Naive thymus-derived CD4-positive, alpha-beta T cell (primary cell): ENCODE measurements around the gene DENND4C. TPM values are rescaled to one million over a fixed set of nuclear protein-coding genes. Genes with fewer than 3 reads are reported as not detected.
"Not testable (repeated sequence)": the region's sequence is repeated elsewhere in the genome, so short reads cannot be mapped to it uniquely, and the experiment has no call there.

ENCODE experiments used
- ATAC-seq: fragments of 150-1000 bp; cut with Tn5 transposase; 2 replicates; pipeline ENCODE4 v1.10.0; 2021; ENCODE audit warnings: mild to moderate bottlenecking, moderate library complexity
- CTCF ChIA-PET: fragments of 350-600 bp; sonication (Branson Sonifier 250); formaldehyde crosslinking; loops from one replicate; lab custom pipeline; 2021; ENCODE audit warnings: antibody characterized with exemption; lab: Charles Lee
- POLR2A ChIA-PET: fragments of 350-600 bp; sonication (Branson Sonifier 250); formaldehyde crosslinking; loops from one replicate; lab custom pipeline; 2021; ENCODE audit warnings: antibody characterized with exemption, inconsistent platforms; lab: Charles Lee
- DNase-seq, 9 donors: peaks; one replicate each; pipeline versions ENCODE4 v3.0.0 to v3.0.0-alpha.2; 2020 to 2022; ENCODE audit warnings: mixed read lengths in 1 of 9
- H3K27ac ChIP-seq: one replicate; pipeline ENCODE4 v1.7.0; 2013; ENCODE audit warnings: mild to moderate bottlenecking, low read depth, low read length, moderate library complexity
- H3K27me3 ChIP-seq, 2 donors: one replicate each; pipeline ENCODE4 v1.7.0; 2013; ENCODE audit warnings: low read length in 2 of 2, mild to moderate bottlenecking in 2 of 2, moderate library complexity in 2 of 2; ENCODE audit not compliant: control insufficient read depth in 2 of 2, insufficient read depth in 2 of 2
- H3K36me3 ChIP-seq, 3 experiments: 1 replicate in 2 of 3; 2 replicates in 1 of 3; pipeline ENCODE4 v1.7.0; 2013; ENCODE audit warnings: low read length in 3 of 3, mild to moderate bottlenecking in 3 of 3, moderate library complexity in 1 of 3; ENCODE audit not compliant: insufficient read depth in 3 of 3, control insufficient read depth in 2 of 3
- H3K4me1 ChIP-seq, 2 donors: one replicate each; pipeline ENCODE4 v1.7.0; 2013; ENCODE audit warnings: low read length in 2 of 2, mild to moderate bottlenecking in 2 of 2, moderate library complexity in 1 of 2; ENCODE audit not compliant: control insufficient read depth in 2 of 2, insufficient read depth in 2 of 2
- H3K4me3 ChIP-seq: 2 replicates; pipeline ENCODE4 v1.7.0; 2013; ENCODE audit warnings: mild to moderate bottlenecking, low read length
- H3K9me3 ChIP-seq, 3 experiments: 1 replicate in 2 of 3; 2 replicates in 1 of 3; pipeline ENCODE4 v1.7.0; 2013; ENCODE audit warnings: low read length in 3 of 3; ENCODE audit not compliant: control insufficient read depth in 2 of 3
- H3K27ac Mint-ChIP-seq, 9 donors: one replicate each; pipeline ENCODE4 v1.8.0; 2020 to 2022; ENCODE audit warnings: mixed read lengths in 9 of 9, mild to moderate bottlenecking in 8 of 9, moderate library complexity in 5 of 9, inconsistent platforms in 2 of 9
- H3K27me3 Mint-ChIP-seq, 5 donors: one replicate each; pipeline ENCODE4 v1.8.0; 2021 to 2022; ENCODE audit warnings: mixed read lengths in 5 of 5, mild to moderate bottlenecking in 1 of 5
- H3K36me3 Mint-ChIP-seq, 5 donors: one replicate each; pipeline ENCODE4 v1.8.0; 2020 to 2022; ENCODE audit warnings: mixed read lengths in 5 of 5, mild to moderate bottlenecking in 3 of 5, inconsistent platforms in 1 of 5
- H3K4me1 Mint-ChIP-seq, 7 donors: one replicate each; pipeline ENCODE4 v1.8.0; 2020 to 2022; ENCODE audit warnings: mixed read lengths in 7 of 7, mild to moderate bottlenecking in 3 of 7, inconsistent platforms in 1 of 7
- H3K4me3 Mint-ChIP-seq, 10 donors: one replicate each; pipeline ENCODE4 v1.8.0; 2020 to 2022; ENCODE audit warnings: mild to moderate bottlenecking in 10 of 10, mixed read lengths in 10 of 10, moderate library complexity in 6 of 10, inconsistent platforms in 2 of 10
- H3K9me3 Mint-ChIP-seq, 11 donors: one replicate each; pipeline ENCODE4 v1.8.0; 2020 to 2022; ENCODE audit warnings: mixed read lengths in 11 of 11, mild to moderate bottlenecking in 4 of 11, inconsistent platforms in 1 of 11, moderate library complexity in 1 of 11
- intact Hi-C, 2 donors: fragments of 100-400 bp; cut with micrococcal nuclease; formaldehyde crosslinking; loops; one replicate each; pipeline ENCODE4 v1.15.1; 2023
- polyA plus RNA-seq, 2 donors: library from polyadenylated mRNA; unstranded; fragments of 300-500 nt; fragmentation: Illumina TruSeq; gene quantifications; one replicate each; pipeline ENCODE4 v1.2.3, GENCODE V29; 2021
- total RNA-seq, 6 experiments: library from RNA in 5 of 6; stranded (reverse) in 5 of 6; gene quantifications; 1 replicate in 5 of 6; 2 replicates in 1 of 6; pipeline ENCODE4 v1.2.3 and lab custom pipeline; 2021 to 2026

DENND4C gene
- total and polyA plus RNA-seq, 7 experiments from 2014 or later: 34.7 to 77.5 (median 46.9) TPM

DNA sequence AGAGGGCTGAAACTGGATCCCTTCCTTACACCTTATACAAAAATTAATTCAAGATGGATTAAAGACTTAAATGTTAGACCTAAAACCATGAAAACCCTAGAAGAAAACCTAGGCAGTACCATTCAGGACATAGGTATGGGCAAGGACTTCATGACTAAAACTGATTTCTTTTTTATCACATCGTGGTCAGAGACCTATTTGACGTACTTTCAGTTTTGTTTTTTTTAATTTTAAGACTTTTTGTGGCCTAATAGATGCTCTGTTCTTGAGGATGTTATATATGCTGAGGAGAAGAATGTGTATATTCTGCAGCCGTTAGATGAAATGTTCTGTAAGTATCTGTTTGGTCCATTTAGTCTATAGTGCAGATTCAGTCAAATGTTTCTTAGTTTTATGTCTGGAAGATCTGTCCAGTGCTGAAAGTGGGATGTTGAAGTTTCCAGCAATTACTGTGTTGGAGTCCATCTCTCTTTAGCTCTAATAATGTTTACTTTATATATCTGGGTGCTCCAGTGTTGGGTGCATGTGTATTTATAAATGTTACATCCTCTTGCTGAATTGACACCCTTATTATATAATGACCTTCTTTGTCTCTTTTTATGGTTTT lies 36.4 kb downstream of the DENND4C start:
- POLR2A ChIA-PET, CTCF ChIA-PET, ATAC-seq, H3K9me3 ChIP-seq, H3K27me3 Mint-ChIP-seq, H3K4me1 ChIP-seq, H3K9me3 Mint-ChIP-seq, DNase-seq, H3K27ac ChIP-seq, H3K4me3 ChIP-seq, H3K27me3 ChIP-seq, H3K36me3 ChIP-seq: not testable (repeated sequence)
- peaks cover 0 to 56% (median 45%) of the 10 kb centered on the region in 5 donors for H3K36me3 Mint-ChIP-seq
- intact Hi-C loops: loop anchor here in 1 of 2 donors (5.0 kb wide), 1 partner anchor 35 kb away; the partner anchor contains the start of gene DENND4C
- peak overlapping the region in 3 of 10 donors; percentile 4 to 22 (median 15) for H3K4me3 Mint-ChIP-seq
- peak overlapping the region in 1 of 9 donors; percentile 28 for H3K27ac Mint-ChIP-seq
- peaks cover 24 to 68% (median 64%) of the 10 kb centered on the region in 7 donors for H3K4me1 Mint-ChIP-seq

DNA sequence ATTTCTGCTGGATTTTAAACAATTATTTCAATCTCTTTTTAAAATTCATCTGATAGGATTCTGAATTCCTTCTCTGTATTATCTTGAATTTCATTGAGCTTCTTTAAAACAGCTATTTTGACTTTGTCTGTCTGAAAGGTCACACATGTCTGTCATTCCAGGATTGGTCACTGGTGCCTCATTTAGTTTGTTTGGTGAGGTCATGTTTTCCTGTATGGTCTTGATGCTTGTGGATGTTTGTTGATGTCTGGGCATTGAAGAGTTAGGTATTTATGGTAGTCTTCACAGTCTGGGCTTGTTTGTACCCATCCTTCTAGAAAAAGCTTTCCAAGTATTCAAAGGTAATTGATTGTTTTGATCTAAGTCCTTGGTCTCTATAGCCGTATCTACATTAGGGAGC lies 39.1 kb downstream of the DENND4C start:
- no peak overlapping the region for H3K27ac Mint-ChIP-seq
- ChIA-PET CTCF (interaction anchor here (0.6 to 1.1 kb wide), 2 partner anchors 14 to 183 kb away, joined by 3 read pairs; no protein-coding TSS in a partner anchor), POLR2A (no interaction called here)
- DNase-seq: no peak
- H3K9me3 ChIP-seq: no peaks in the 10 kb centered on the region
- H3K27me3 Mint-ChIP-seq: no peaks in the 10 kb centered on the region
- no peaks in the 10 kb centered on the region for H3K36me3 ChIP-seq
- no peaks in the 10 kb centered on the region for H3K27me3 ChIP-seq
- H3K36me3 Mint-ChIP-seq: peaks cover 0 to 57% (median 52%) of the 10 kb centered on the region in 5 donors
- no peak overlapping the region for H3K4me3 ChIP-seq
- H3K9me3 Mint-ChIP-seq: peaks cover 0 to 7% (median 3%) of the 10 kb centered on the region in 11 donors
- H3K4me1 ChIP-seq: no peaks in the 10 kb centered on the region
- intact Hi-C loops: loop anchor here in 1 of 2 donors (5.0 kb wide), 1 partner anchor 37 kb away; the partner anchor contains the start of gene DENND4C
- ATAC-seq: no peak
- peaks cover 30 to 64% (median 59%) of the 10 kb centered on the region in 7 donors for H3K4me1 Mint-ChIP-seq
- no peak overlapping the region for H3K4me3 Mint-ChIP-seq
- no peak overlapping the region for H3K27ac ChIP-seq

DNA sequence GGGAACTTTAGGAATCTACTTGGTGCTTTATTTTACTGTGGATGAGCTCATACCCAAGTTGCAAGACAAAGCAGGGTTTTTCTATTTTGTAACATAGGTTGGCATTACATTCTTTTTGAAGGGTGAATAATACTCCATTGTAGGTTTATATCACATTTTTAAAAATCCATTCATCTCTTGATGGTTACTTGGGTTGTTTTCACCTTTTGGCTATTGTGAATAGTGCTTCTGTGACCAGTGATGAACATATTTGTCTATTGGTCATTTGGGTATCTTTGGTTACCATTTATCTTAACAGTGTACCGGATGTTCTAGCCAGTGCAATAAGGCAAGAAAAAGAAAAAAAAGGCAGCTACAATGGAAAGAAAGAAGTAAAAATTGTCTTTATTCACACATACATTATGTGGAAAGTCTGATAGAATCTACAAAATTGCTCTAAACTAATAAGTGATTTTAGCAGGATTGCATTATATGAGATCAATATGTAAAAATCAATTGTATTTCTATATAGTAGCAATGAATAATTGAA lies 40.0 kb downstream of the DENND4C start:
- CTCF ChIA-PET: interaction anchor here (1.1 kb wide), 1 partner anchor 13 kb away, joined by 3 read pairs; no protein-coding TSS in a partner anchor

DNA sequence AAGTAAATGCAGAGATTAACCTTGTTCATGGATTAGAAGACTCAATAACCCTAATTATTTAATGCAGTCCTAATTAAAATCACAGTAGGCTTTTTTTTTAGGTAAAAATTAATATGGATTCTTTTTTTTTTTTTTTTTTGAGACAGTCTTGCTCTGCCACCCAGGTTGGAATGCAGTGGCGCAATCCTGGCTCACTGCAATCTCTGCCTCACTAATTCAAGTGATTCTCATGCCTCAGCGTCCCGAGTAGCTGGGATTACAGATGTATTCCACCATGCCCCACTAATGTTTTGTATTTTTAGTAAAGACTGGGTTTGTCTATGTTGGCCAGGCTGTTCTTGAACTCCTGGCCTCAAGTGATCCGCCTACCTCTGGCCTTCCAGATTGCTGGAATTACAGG lies 40.6 kb downstream of the DENND4C start:
- CTCF ChIA-PET: interaction anchor here (0.7 kb wide), 1 partner anchor 11 kb away, joined by 3 read pairs; no protein-coding TSS in a partner anchor

More for the DNA sequence above, 40.0 kb downstream of the DENND4C start:
- DNase-seq (no peak), ATAC-seq (no peak)
- Mint-ChIP-seq H3K27me3 (no peaks in the 10 kb centered on the region), H3K4me3 (no peak overlapping the region), H3K36me3 (peaks cover 0 to 55% (median 49%) of the 10 kb centered on the region in 5 donors), H3K4me1 (peaks cover 29 to 64% (median 56%) of the 10 kb centered on the region in 7 donors), H3K9me3 (peaks cover 0 to 7% (median 3%) of the 10 kb centered on the region in 11 donors), H3K27ac (no peak overlapping the region)
- POLR2A ChIA-PET: no interaction called here
- Histone ChIP-seq H3K27ac (no peak overlapping the region), H3K36me3 (no peaks in the 10 kb centered on the region), H3K4me1 (no peaks in the 10 kb centered on the region), H3K27me3 (no peaks in the 10 kb centered on the region), H3K9me3 (no peaks in the 10 kb centered on the region), H3K4me3 (no peak overlapping the region)
- intact Hi-C loops: no loop called here

DNA sequence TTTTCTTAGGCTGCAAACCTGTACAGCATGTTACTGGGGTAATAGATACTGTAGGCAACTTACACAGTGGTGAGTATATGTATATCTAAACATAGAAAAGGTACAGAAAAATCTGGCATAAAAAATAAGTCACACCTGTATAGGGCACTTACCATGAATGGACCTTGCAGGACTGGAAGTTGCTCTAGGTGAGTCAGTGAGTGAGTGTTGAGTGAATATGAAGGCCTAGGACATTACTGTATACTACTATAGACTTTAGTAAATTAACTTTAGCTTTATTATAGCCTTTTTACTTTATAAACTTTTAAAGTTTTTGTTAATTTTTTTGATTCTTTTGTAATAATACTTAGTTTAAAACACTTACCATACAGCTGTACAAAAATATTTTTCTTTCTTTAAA lies 51.3 kb downstream of the DENND4C start:
- H3K4me1 Mint-ChIP-seq: peaks cover 8 to 51% (median 37%) of the 10 kb centered on the region in 7 donors
- DNase-seq: no peak
- intact Hi-C loops: no loop called here
- POLR2A ChIA-PET: no interaction called here
- Histone ChIP-seq H3K4me3 (no peak overlapping the region), H3K36me3 (no peaks in the 10 kb centered on the region), H3K27ac (no peak overlapping the region), H3K27me3 (no peaks in the 10 kb centered on the region), H3K4me1 (peaks cover 0 to under 1% of the 10 kb centered on the region in 2 donors), H3K9me3 (no peaks in the 10 kb centered on the region)
- no peaks in the 10 kb centered on the region for H3K27me3 Mint-ChIP-seq
- no peaks in the 10 kb centered on the region for H3K9me3 Mint-ChIP-seq
- H3K27ac Mint-ChIP-seq: no peak overlapping the region
- H3K36me3 Mint-ChIP-seq: peaks cover 0 to 17% (median 2%) of the 10 kb centered on the region in 5 donors
- peak overlapping the region in 1 of 10 donors; percentile 12 for H3K4me3 Mint-ChIP-seq
- no peak for ATAC-seq
- CTCF ChIA-PET: interaction anchor here (0.6 to 1.1 kb wide), 2 partner anchors 11 to 183 kb away, joined by 3 to 4 read pairs; no protein-coding TSS in a partner anchor

More for the DNA sequence above, 40.6 kb downstream of the DENND4C start:
- intact Hi-C loops: no loop called here
- POLR2A ChIA-PET: interaction anchor here (0.6 kb wide), 1 partner anchor 153 kb away, joined by 3 read pairs; no protein-coding TSS in a partner anchor
- Mint-ChIP-seq H3K4me3 (no peak overlapping the region), H3K36me3 (peaks cover 0 to 59% (median 49%) of the 10 kb centered on the region in 5 donors), H3K27ac (no peak overlapping the region), H3K4me1 (peaks cover 29 to 68% (median 60%) of the 10 kb centered on the region in 7 donors), H3K27me3 (no peaks in the 10 kb centered on the region), H3K9me3 (peaks cover 0 to 7% (median 3%) of the 10 kb centered on the region in 11 donors)
- ATAC-seq (no peak), DNase-seq (no peak)
- Histone ChIP-seq H3K9me3 (no peaks in the 10 kb centered on the region), H3K27me3 (no peaks in the 10 kb centered on the region), H3K4me1 (no peaks in the 10 kb centered on the region), H3K36me3 (peaks cover 0 to 2% (median 1%) of the 10 kb centered on the region in 3 experiments), H3K27ac (no peak overlapping the region), H3K4me3 (no peak overlapping the region)

DNA sequence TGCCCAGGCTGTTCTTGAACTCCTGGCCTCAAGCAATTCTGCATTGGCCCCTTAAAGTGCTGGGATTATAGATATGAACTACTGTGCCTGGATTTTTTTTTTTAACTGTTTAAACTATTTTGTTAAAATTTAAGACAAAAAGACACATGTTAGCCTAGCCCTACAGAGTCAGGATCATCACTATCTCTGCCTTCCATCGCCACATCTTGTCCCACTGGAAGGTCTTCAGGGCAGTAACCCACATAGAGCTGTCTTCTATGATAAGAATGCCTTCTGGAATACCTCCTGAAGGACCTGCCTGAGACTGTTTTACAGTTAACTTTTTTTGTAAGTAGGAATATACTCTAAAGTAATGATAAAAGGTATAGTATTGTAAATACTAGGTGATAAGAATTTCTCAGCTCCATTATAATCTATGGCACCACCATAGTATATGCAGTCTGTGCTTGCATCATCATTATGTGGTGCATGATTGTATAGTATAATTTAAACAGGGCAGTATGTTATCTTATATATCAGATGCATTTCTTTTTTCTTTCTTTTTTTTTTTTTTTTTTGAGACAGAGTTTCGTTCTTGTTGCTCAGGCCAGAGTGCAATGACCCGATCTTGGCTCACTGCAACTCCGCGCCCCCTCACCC lies 52.7 kb downstream of the DENND4C start:
- no peak overlapping the region for H3K4me3 ChIP-seq
- no peak overlapping the region for H3K4me3 Mint-ChIP-seq
- H3K36me3 Mint-ChIP-seq: peaks cover 0 to 20% (median 0%) of the 10 kb centered on the region in 5 donors
- ATAC-seq (no peak), DNase-seq (no peak)
- ChIA-PET CTCF (interaction anchor here (0.6 to 1.2 kb wide), 3 partner anchors 13 to 182 kb away, joined by 3 to 4 read pairs (median 3); no protein-coding TSS in a partner anchor), POLR2A (no interaction called here)
- no peaks in the 10 kb centered on the region for H3K4me1 ChIP-seq
- H3K27ac ChIP-seq: no peak overlapping the region
- H3K9me3 ChIP-seq: no peaks in the 10 kb centered on the region
- intact Hi-C loops: no loop called here
- H3K27me3 ChIP-seq: no peaks in the 10 kb centered on the region
- H3K27me3 Mint-ChIP-seq: no peaks in the 10 kb centered on the region
- H3K27ac Mint-ChIP-seq: peak overlapping the region in 1 of 9 donors; percentile 55
- H3K4me1 Mint-ChIP-seq: peaks cover 8 to 45% (median 35%) of the 10 kb centered on the region in 7 donors
- H3K9me3 Mint-ChIP-seq: no peaks in the 10 kb centered on the region
- no peaks in the 10 kb centered on the region for H3K36me3 ChIP-seq
